ENCODE measurements around the gene ZNF677.
"Not testable (repeated sequence)": the region's sequence is repeated elsewhere in the genome, so short reads cannot be mapped to it uniquely, and the experiment has no call there.

The ZNF677 gene

DNA sequence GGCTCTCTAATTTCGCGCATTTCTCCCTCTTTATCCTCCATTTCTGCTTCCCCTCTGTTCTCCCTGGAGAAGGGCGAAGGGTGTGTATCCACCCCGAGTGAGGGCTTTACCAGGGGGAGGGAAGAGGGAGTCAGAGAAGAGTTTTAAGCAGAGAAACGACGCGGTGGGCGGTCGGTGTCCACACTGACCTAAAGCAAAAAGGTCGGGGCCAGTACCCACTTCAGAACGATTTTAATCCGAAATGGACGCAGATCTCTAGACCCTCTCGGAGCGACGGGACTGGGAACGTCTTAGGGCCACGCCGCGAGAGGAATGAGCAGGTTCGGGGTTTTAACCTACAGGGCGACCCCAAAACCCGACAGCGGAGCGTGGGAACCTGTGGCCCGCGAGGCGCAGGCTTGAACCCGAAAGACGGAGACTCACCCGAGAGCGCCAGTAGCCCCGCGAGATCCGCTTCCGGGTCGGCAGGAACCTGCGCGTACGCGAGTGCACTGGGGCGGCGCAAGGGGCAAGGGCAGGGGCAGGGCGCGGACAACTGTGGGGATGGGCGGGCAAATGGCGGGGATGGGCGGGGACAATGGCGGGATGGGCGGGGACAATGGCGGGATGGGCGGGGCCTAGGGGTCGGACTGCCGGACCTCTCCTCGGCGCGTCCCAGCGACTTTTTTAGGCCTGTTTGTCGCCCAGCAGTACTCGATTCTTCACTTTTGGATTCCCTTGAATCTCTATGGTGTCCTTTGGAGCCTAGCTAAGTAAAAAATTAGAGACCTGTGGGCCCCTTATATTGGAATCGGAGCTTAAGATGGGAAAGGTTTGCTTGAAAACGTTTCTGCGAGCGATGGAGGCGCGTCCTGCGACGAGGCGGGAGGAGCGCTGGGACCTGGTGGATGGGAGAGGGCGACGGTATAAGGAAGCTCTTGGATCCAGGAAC, at the start of gene ZNF677:
Gene ZNF677 (minus strand): TSS at position 463 of the 931 bp plus-strand sequence. CDS start 3,323 bp downstream, outside the sequence.
- no peak for DNase-seq

DNA sequence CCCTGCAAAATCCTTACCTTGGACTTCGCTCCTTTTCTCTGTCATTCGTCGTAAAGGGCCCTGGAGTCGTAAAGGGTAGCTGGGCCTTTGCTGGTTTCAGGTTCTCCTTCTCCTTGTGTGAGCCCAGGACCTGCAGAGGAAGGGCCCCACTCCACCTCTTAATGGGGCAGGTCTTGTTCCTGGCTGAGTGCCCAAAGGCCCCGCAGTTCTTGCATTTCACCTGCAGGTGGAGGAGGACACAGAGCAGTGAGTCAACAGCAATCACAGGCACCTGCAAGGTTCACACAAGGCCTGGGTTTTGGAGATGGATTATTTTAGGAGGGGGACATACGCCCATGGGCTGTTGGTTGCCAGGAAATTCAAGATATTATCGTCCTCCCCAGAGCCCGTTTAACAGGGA, 46.7 kb upstream of the ZNF677 start:
- peak; percentile 26 for DNase-seq

DNA sequence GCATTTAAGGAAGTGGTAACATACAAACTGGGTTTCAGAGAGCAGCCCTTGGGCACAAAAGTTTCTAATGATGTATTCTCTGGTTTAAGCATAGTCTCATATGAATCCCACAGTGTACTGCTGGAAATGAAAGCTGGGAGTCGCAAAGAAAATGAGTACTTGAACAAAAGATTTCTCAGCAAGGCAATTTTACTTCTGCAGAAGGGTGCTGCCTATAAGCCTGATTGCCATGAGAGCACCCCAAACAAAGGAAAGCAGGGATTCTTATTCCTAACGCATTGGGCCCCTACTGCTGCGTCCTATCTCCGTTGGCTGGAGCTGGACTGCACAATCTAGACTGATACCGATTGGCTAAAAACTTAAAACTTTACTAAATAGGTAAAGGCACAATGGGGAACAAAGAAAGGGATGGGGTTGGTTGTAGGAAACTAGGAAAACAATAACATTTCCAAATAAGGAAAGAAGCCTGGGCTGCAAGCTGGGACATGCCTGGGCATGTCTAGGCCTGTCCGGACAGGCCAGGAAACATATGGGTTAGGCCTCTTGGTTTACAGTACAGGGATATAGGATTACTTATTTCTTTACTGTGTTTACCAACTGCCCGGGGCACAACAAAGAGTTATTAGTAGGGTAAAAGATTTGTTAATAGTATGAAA, 40.2 kb upstream of the ZNF677 start:
- DNase-seq: no peak

DNA sequence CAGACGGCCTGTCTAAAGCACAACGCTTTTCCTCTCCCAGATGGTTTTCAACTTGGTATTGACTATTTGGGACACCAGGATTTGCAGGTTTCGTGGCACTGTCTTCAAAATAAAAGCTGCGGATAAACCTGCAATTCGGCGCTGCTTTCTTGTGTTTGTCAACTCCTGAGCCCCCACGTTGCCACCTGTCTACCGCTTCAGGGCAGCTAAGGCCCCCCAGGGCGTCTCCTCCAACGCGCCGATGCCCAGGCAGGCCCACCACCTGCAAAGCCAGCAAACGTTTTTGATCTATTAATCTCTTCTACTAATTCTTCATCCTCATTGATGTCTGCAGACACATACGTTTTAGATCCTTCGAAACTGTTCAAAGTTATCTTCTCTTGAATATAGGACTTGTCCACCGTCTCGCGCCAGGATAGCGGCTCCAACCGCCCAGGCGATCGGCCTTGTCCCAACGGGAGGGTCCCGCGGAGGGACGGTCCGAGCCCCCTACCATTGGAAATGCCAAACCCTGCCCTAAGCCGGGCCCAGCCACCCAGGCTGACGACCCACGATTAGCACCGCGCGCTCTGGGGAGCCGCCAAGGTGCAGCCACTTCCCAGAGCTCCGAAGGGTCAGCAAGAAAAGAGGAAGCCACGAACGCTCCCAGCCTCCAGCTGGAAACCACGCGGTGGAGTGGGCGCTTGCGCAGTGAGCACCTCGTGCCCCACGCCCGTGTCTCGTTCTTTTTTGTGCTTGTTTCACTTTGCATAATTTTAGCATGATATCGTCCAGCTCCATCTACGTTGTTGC, 36.3 kb upstream of the ZNF677 start:
- no peak for DNase-seq

DNA sequence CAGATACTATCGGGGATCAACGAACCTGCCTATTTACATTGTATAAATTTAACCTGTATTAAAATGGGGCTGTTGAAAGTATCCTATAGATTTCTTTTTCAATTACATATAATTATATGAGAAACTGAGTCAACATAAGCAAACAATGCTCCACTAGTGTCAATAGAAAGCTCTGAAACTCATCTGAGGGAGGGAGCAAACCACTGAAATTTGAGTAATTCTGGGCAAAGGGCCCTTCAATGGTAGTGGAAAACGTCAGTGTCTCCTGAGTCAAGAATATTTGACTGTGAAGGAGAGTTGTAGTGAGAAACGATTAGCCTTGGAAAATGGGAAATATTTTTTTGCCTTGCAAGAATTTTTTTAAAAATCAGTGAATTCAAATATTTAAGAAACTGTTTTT, 30.4 kb upstream of the ZNF677 start:
- DNase-seq: no peak

DNA sequence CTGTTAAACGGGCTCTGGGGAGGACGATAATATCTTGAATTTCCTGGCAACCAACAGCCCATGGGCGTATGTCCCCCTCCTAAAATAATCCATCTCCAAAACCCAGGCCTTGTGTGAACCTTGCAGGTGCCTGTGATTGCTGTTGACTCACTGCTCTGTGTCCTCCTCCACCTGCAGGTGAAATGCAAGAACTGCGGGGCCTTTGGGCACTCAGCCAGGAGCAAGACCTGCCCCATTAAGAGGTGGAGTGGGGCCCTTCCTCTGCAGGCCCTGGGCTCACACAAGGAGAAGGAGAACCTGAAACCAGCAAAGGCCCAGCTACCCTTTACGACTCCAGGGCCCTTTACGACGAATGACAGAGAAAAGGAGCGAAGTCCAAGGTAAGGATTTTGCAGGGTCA, 27.3 kb upstream of the ZNF677 start:
- peak; percentile 28 for DNase-seq

DNA sequence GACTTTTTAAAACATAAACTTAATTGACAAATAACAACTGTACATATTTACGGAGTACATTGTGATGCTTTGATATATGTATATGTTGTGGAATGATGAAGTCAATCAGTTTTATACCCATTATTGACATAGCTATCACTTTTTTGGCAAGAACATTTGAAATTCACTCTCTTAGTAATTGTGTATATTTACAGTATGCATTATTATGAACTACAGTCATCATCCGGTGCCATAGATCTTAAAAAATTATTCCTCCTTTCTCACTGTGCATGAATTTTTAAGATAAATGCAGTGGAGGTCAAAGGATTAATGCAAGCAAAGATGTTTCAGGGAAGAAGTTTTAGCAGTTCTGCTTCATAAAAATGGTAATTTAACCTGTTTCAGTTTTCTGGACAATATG, 20.8 kb upstream of the ZNF677 start:
- DNase-seq: no peak

DNA sequence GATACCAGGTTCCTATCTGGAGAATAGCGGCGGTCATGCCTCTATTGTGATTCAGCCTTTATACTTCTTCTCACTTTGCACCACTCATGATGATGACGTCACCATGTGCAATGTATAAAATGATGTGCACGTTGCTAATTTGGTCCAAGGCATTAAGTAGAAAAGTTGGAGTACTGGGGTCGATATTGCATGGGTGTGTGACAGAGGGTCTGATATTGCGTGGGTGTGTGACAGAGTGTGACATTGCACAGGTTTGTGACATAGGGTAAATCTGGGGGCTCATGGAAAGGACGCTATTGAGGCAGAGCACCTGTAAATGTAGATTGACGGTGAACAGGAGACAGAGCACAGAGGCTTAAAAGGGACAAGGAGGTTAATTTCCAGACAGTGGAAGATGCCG, 17.4 kb upstream of the ZNF677 start:
- no peak for DNase-seq

DNA sequence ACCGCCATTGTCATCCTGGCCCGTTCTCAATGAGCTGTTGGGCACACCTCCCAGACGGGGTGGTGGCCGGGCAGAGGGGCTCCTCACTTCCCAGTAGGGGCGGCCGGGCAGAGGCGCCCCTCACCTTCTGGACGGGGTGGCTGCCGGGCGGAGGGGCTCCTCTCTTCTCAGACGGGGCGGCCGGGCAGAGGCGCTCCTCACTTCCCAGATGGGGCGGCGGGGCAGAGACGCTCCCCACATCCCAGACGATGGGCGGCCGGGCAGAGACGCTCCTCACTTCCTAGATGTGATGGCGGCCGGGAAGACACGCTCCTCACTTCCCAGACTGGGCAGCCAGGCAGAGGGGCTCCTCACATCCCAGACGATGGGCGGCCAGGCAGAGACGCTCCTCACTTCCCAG, 15.2 kb upstream of the ZNF677 start:
- DNase-seq: not testable (repeated sequence)

DNA sequence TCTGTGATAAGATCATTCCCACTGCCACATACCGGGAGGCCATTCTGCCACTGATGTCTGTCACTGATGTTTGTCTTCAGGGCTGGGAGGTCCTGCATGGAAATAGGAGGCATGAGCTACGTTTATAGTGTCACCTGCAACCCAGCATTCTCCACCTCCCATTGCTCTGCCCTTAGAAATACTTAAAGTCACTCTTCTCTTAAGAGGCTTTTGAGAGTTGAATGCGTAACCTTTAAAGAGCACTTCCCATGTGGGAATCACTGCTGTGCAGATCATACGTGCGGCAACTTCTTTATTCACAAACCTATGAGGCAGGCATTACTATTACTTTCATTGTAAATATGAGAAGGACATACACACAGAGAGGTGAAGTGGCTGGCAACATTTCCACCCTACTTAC, 12.9 kb upstream of the ZNF677 start, which contains the start of gene VN1R4:
Gene VN1R4 (minus strand): TSS at position 101 of the 400 bp plus-strand sequence. CDS start 58 bp downstream, at position 43.
- not testable (repeated sequence) for DNase-seq

DNA sequence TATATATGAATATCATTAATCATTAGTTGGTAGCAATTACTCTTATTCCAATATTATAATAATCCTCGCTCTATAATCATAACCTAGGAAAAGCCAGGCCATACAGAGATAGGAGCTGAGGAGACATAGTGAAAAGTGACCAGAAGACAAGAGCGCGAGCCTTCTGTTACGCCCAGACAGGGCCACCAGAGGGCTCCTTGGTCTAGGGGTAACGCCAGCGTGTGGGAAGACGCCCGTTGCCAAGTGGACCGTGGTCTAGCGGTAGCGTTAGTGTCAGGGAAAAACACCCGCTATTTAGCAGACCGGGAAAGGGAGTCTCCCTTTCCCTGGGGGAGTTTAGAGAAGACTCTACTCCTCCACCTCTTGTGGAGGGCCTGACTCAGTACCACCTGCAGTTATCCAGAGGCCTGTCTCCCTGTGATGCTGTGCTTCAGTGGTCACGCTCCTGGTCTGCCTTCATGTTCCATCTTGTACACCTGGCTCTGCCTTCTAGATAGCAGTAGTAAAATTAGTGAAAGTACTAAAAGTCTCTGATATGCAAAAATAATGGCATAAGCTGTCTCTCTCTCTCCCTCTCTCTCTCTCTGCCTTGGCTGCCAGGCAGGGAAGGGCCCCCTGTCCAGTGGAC, 3.2 kb upstream of the ZNF677 start, which contains the start of gene VN1R2:
Gene VN1R2 (plus strand): TSS at position 578 of the 628 bp plus-strand sequence. CDS start 84 bp downstream, outside the sequence.
- DNase-seq: peak; percentile 11

DNA sequence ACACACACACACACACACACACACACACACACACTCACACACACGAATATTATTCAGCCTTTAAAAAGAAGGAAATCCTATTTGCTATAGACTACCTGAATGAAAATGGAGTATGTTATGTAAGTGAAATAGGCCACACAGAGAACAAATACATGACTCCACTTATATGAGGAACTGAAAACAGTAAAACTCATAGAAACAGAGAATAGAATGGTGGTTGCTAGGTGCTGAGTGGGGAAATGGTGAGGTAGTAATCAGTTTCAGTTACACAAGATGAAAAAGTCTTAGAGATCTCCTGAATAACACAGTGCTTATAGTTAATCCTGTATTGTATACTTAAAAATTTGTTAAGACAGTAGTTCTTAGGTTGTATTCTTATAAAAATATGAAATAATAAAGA, 8.2 kb downstream of the ZNF677 start:
- DNase-seq: peak; percentile 25

DNA sequence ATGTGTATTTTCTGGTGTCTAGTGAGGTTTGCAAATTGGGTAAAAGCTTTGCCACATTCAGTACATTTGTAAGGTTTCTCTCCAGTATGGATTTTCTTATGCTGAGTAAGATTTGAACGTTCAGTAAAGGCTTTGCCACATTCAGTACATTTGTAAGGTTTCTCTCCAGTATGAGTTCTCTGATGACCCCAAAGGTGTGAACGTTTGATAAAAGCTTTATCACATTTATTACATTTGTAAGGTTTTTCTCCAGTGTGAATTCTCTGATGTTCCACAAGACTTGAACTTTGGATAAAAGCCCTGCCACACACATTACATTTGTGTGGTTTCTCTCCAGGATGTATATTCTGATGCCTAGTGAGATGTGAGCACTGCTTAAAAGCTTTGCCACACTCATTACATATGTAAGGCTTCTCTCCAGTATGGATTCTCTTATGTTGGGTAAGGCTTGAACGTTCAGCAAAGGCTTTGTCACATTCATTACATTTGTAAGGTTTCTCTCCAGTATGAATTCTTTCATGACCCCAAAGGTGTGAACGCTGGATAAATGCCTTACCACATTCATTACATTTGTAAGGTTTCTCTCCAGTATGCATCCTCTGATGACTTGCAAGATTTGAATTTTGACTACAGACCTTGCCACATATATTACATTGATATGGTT, 17.4 kb downstream of the ZNF677 start:
- no peak for DNase-seq

DNA sequence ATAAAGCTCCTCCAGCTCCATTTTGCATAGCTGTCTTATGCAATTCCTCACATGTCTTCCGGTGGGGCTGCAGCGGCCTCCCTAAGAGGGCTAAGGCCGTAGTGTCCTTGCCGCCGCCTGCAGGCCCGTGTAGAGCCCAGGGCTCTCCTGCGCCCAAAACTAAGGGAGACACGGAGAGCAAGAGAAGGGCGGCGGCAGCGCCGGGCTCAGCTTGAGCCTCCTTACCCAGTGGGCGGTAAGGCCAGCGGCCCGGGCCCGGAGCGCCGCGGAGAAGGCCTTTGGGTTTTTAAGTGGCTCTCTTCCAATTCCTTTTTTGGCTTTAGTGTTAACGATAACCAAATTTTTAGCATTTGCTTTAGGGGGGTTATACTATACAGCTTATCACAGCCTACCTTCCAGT, 30.1 kb downstream of the ZNF677 start:
- DNase-seq: no peak

DNA sequence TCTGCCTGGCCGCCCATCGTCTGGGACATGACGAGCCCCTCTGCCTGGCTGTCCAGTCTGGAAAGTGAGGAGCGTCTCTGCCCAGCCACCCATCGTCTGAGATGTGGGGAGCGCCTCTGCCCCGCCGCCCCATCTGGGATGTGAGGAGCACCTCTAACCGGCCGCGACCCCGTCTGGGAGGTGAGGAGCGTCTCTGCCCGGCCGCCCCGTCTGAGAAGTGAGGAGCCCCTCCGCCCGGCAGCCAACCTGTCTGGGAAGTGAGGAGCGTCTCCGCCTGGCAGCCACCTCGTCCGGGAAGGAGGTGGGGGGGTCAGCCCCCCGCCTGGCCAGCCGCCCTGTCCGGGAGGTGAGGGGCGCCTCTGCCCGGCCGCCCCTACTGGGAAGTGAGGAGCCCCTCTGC, 32.0 kb downstream of the ZNF677 start:
- DNase-seq: not testable (repeated sequence)

DNA sequence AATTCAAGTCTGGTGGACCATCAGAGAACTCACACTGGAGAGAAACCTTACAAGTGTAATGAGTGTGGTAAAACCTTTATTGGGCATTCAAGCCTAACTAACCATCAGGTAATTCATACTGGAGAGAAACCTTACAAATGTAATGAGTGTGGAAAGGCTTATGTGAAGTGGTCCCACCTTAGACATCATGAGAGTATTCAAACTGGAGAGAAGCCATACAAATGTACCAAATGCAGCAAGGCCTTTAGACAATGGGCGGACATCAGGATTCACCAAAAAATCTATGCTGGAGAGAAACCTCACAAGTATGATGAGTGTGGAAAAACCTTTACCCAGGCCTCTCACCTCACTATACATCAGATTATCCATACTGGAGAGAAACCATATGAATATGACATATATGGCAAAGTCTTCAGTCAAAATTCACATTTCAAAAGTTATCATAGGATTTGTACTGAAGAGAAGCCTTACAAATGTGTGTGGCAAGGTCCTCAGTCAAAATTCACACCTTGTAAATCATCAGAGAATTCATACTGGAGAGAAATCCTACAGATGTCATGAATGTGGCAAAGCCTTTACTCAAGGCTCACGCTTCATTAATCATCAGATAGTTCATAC, 41.9 kb downstream of the ZNF677 start:
- no peak for DNase-seq

DNA sequence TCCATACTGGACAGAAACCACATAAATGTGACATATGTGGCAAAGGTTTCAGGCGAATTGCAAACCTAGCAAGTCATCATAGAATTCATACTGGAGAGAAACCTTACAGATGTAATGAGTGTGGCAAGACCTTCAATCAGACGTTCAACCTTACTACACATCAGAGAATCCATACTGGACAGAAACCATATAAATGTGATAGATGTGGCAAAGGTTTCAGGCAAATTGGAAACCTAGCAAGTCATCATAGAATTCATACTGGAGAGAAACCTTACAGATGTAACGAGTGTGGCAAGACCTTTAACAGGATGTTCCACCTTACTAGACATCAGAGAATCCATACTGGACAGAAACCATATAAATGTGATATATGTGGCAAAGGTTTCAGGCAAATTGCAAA, 43.1 kb downstream of the ZNF677 start:
- not testable (repeated sequence) for DNase-seq

DNA sequence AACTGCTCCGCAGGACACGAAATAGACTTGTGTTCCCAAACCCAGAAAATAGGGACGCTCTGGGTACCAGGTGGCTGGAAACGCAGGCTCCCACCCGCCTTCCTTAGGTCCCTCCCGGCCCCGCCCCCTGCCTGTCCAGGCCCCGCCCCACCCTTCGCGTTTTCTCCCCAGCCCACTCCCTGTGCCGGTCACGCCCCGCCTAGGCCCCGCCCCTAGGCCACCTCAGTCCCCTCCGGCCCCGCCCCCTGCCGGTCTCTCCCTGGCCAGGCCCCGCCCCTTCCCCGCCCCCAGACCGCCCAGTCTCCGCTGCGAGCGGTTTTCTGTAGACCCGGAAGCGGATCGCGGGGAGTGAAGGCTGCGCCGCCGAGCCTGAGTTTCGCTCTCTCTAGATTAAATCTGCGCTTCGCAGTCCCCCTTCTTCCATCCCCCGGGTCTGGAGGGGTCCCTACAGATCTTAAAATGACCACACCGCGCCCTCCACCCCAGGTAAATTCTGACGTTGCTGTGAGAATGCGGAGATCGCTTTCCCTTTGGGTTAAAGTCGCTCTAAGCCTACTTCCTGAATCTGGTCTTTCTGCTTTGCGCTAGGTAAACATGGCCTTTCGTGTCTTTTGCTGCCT, 57.8 kb downstream of the ZNF677 start:
- peak; percentile 68 for DNase-seq

DNA sequence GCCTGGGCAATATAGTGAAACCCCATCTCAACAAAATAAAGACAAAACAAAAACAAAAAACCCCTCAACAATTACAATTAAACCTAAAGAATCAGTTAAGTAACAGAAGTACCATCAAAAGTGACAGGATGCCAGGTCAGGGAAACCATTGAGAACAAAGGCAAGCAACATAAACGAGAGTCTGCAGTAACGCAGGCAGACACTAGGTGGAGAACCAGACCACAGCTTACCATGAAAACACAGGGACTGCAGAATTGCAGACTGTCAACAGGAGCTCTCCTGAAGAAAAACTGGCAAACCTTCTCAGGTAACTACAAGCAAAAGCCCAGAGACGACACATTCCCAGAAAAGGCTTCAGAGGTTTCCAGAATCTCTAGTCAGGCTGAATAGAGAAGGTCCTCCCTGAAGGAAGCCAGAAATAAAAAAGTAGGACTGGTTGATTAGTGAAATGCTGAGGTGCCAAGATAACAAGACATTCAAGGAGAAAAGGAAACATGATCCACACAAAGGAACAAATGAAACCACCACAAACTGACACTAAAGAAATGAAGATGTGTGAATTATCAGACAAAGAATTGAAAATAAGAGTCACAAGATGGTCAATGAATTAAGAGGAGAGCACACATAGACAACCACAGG, 59.3 kb downstream of the ZNF677 start:
- peak; percentile 71 for DNase-seq

DNA sequence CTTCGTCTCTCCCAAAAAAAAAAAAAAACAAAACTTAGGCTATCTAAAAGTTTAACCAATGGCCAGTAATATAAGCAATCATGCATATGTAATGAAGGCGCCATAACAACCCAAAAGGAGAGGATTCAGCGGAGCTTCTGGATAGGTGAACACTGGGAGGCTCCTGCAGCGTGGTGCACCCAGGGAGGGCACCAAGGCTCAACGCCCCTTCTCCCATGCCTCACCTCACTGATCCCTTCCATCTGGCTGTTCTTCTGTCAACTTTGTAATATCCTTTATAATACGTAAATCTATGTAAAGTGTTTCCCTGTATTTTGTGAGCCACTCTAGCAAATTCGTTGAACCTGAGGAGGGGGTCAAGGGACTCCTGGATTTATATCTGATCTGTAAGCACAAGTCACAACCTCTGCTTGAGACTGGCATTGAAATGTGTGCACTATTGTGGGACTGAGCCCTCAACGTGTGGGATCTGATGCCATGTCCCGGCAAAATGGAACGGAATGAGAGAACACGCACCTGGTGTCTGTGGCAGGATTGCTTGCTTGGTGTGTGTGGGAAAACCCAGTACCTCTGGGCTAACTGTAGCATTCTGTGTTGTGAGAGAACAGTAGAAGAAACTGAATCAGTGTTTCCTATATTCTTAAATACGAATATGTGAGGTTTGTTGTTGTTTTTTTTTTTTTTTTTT, 61.0 kb downstream of the ZNF677 start:
- no peak for DNase-seq

Data from RPMI8226 (cell line).